Right lobe of liver (tissue), 6 donors: ENCODE data around the gene ATP2B1. TPM values are rescaled to one million over a fixed set of nuclear protein-coding genes. Genes with fewer than 3 reads are reported as not detected.

ENCODE experiments used
- ATAC-seq, 4 donors: fragments of 200-7000 bp; cut with Tn5 transposase; one replicate each; pipeline ENCODE4 v1.9.1; 2020; ENCODE audit warnings: mild to moderate bottlenecking in 4 of 4, moderate library complexity in 4 of 4
- DNase-seq, 3 donors: peaks; one replicate each; pipeline ENCODE4 v3.0.0-alpha.2; 2020
- H3K27ac ChIP-seq, 3 donors: fragments of 200-600 bp; one replicate each; pipeline ENCODE4 v1.8.0; 2022
- H3K27me3 ChIP-seq, 2 donors: fragments of 200-600 bp; one replicate each; pipeline ENCODE4 v1.8.0; 2022
- H3K36me3 ChIP-seq, 4 donors: fragments of 200-600 bp; sonication (generic) in 1 of 4; one replicate each; pipeline versions ENCODE4 v1.5.1 to v1.8.0; 2017 to 2022; ENCODE audit warnings: control low read depth in 1 of 4
- H3K4me1 ChIP-seq, 4 donors: fragments of 200-600 bp; sonication (generic) in 1 of 4; one replicate each; pipeline versions ENCODE4 v1.5.1 to v1.8.0; 2017 to 2022; ENCODE audit warnings: control low read depth in 1 of 4
- H3K4me3 ChIP-seq, 3 donors: fragments of 200-600 bp; one replicate each; pipeline ENCODE4 v1.8.0; 2022
- H3K9me3 ChIP-seq, 4 donors: fragments of 200-600 bp; sonication (generic) in 1 of 4; one replicate each; pipeline versions ENCODE4 v1.5.1 to v1.8.0; 2017 to 2022; ENCODE audit warnings: control low read depth in 1 of 4
- CTCF ChIP-seq, 4 donors: fragments of 200-600 bp in 3 of 4; fragments of 450-650 bp in 1 of 4; IDR thresholded peaks; one replicate each; pipeline versions ENCODE4 v1.5.1 to v1.8.0; 2016 to 2022; ENCODE audit warnings: antibody characterized with exemption in 4 of 4, mild to moderate bottlenecking in 2 of 4
- POLR2A ChIP-seq: fragments of 450-650 bp; IDR thresholded peaks from one replicate; pipeline ENCODE4 v1.6.1; 2017; ENCODE audit warnings: antibody characterized with exemption, mild to moderate bottlenecking
- WGBS: methylation state at CpG from one replicate; pipeline ENCODE4 v1.1.6; 2018; ENCODE audit warnings: low coverage, low lambda C conversion rate; ENCODE audit not compliant: insufficient coverage; ENCODE audit errors: missing lambda C conversion rate; 5-methylcytosine and 5-hydroxymethylcytosine counted together
- intact Hi-C, 2 donors: fragments of 100-400 bp; cut with DNase I; formaldehyde crosslinking; loops; one replicate each; pipeline versions ENCODE4 v1.11.2 to v1.14.1; 2022
- total RNA-seq, 6 experiments: library from RNA; depleted of rRNA in 2 of 6; stranded (reverse); fragments of >200 nt in 2 of 6; fragmentation: NEBNext Ultra II Directional in 3 of 6; extraction: Animal tissue kit (Norgen Biotek cat#: 25700) in 3 of 6; gene quantifications; one replicate each; pipeline versions ENCODE4 v1.1.0 to v1.2.4, GENCODE V29; 2016 to 2023
- donor health status: DM: no; HTN: yes; CAD: no.
- donor health status: DM: no; HTN: no; CAD: no.
- donor health status: DM: no; HTN: no; CAD: no.
- donor health status: DM: no; HTN: yes; CAD: no.
- donor health status: DM: no; HTN: yes; CAD: no.

Gene ATP2B1
- total RNA-seq, 6 experiments from 2014 or later, result 10.4 to 23.9 (median 17.6) TPM

GRCh38 chr12:89671469-89671868 is 37.2 kb downstream of the ATP2B1 start:
- H3K4me1 ChIP-seq, result no peaks in the 10 kb centered on the region
- H3K4me3 ChIP-seq, result no peak overlapping the region
- H3K36me3 ChIP-seq, result no peaks in the 10 kb centered on the region
- WGBS, result 82% methylated on average over 4 of the region's 4 CpGs
- TF ChIP-seq CTCF (IDR thresholded peaks at IDR 0.05), result no peak
- TF ChIP-seq POLR2A, result no peak
- H3K9me3 ChIP-seq, result no peaks in the 10 kb centered on the region
- intact Hi-C loops, result no loop called here
- no peak overlapping the region for H3K27ac ChIP-seq
- no peak for DNase-seq
- no peak for ATAC-seq
- H3K27me3 ChIP-seq, result no peaks in the 10 kb centered on the region

- intact Hi-C loops, result no loop called here
- ATAC-seq, result no peak
- no peak for DNase-seq
- no peak for TF ChIP-seq POLR2A
- no peak for TF ChIP-seq CTCF (IDR thresholded peaks at IDR 0.05)
- Histone ChIP-seq H3K27ac (no peak overlapping the region), H3K9me3 (no peaks in the 10 kb centered on the region), H3K4me3 (no peak overlapping the region), H3K36me3 (no peaks in the 10 kb centered on the region), H3K27me3 (no peaks in the 10 kb centered on the region), H3K4me1 (no peaks in the 10 kb centered on the region)
- WGBS, result 79% methylated on average over 6 of the region's 6 CpGs
These were observed 39.4 kb downstream of the ATP2B1 start for GRCh38 chr12:89669197-89669596.

- 62% methylated on average over 1 of the region's 1 CpG for WGBS
- TF ChIP-seq POLR2A (no peak), CTCF (IDR thresholded peaks at IDR 0.05) (no peak)
- H3K4me1 ChIP-seq, result no peaks in the 10 kb centered on the region
- no peak overlapping the region for H3K4me3 ChIP-seq
- no peaks in the 10 kb centered on the region for H3K36me3 ChIP-seq
- intact Hi-C loops, result no loop called here
- no peaks in the 10 kb centered on the region for H3K9me3 ChIP-seq
- ATAC-seq, result no peak
- H3K27ac ChIP-seq, result no peak overlapping the region
- H3K27me3 ChIP-seq, result no peaks in the 10 kb centered on the region
- DNase-seq, result no peak
These were observed 43.1 kb downstream of the ATP2B1 start for GRCh38 chr12:89665556-89665955.

- Histone ChIP-seq H3K27ac (no peak overlapping the region), H3K4me1 (no peaks in the 10 kb centered on the region), H3K27me3 (no peaks in the 10 kb centered on the region), H3K9me3 (no peaks in the 10 kb centered on the region), H3K4me3 (no peak overlapping the region), H3K36me3 (no peaks in the 10 kb centered on the region)
- ATAC-seq, result no peak
- DNase-seq, result no peak
- TF ChIP-seq CTCF (IDR thresholded peaks at IDR 0.05) (no peak), POLR2A (no peak)
- 100% methylated on average over 1 of the region's 1 CpG for WGBS
- intact Hi-C loops, result no loop called here
These were observed 44.2 kb downstream of the ATP2B1 start for GRCh38 chr12:89664441-89664840.
